AG08395 (cell line): ENCODE data around the gene HYAL3.
"Not testable (repeated sequence)": the region's sequence is repeated elsewhere in the genome, so short reads cannot be mapped to it uniquely, and the experiment has no call there.

Source experiments
- DNase-seq: peaks from one replicate; pipeline ENCODE4 v3.0.0; 2012; ENCODE audit warnings: mixed read lengths, low spot score

Gene HYAL3

DNA sequence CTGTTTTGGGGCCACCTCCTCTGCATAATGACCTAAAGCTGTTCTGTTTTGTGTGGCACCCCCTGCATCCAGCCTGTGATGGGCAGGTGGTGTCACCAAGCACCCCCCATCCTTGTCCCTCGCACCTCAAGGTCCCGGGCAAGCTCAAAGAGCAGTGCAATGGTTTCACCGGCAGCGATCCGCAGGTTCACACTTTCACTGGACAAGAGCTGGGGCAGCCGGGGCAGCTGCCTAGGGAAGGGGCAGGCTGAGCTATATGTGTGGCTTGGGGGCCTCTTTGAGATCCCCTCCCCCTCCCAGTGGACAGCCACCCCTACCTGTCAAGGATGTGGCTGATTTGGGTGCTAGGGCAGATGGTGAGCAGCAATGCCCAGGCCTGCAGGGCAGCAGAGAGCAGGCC, 10.1 kb downstream of the HYAL3 start:
- DNase-seq = no peak

DNA sequence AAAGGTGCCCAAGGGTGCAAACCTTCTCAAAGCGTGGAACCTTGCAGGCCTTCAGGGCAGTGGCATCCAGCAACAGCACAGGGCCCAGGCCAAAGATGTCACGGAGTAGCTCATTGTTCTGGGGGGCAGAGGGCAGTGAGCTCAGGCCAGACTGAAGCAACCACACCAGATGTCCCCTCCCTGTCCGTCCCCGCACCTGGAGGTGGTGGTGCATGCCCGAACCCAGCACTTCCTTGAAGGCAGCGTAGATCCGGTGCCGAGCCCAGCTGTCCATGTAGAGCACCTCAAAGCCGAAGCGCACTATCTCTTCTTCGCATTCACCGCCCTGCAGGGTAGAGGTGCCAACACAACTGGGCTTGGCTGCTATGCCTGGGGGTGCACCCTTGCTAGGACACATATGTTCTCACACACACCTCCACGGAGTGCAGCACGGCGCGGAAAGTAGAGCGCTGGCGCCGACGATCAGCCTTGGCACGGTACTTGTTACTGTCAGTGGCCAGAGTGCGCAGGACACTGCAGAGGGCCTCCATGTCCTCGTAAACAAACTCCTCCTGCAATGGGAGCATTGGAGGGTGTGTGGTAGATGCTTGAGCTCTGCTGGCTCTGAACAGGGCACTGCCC, 10.7 kb downstream of the HYAL3 start:
- DNase-seq = no peak

DNA sequence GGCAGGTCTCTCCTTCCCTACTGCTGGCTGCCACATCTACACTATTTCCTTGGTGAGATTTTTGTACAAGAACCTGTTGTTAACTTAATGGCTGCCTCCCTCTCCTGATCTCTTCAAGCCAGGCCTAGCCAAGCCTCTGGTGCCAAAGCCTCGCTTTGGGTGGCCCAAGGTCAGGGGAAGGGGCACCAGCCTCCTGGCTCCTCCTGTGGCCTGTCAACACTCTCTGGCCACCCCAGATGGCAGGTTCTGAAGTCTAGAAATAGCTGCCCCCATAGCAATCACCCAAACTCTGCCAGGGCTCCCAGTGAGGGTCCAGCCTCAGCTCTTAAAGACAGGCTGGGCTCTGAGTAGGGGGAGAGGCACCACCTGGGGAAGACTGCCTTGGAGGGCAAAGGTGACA, 11.9 kb downstream of the HYAL3 start:
- no peak for DNase-seq

DNA sequence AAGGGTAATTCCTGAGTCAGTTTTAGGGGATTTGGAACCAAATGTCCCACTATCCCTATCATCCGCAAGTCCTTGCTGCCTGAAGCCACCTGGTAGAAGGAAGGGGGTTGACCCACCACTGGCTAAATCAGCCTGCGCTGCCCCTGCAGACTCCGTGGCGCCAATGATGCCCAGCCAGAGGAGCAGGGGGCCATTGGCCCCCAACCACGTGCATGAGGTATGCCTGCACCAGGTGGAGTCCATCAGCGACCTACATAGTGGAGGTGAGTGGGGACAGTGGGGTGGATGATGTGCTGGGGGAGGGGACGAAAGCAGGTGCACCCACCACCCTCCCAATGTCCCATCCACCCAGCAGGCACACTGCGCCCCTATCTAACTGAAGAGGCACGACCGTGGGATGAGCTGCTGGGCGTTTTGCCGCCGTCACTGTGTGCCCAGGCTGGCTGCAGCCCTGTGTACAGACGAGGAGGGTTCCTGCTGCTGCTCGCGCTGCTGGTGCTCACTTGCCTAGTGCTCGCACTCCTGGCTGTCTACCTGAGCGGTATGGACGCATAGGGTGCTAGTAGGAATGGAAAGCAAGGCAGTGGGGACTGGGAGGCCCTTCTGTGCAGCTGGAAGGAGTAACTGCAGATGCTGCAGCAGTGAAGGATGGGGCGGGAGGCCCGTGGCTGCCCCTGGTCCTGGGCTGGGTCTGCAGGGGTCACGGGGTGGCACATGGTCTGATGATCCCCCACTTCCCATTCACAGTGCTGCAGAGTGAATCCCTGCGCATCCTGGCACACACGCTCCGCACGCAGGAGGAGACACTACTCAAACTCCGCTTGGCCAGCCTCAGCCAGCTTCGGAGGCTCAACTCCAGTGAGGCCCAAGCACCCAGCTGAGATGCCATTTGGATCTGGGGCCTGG, 12.6 kb downstream of the HYAL3 start:
- no peak for DNase-seq

DNA sequence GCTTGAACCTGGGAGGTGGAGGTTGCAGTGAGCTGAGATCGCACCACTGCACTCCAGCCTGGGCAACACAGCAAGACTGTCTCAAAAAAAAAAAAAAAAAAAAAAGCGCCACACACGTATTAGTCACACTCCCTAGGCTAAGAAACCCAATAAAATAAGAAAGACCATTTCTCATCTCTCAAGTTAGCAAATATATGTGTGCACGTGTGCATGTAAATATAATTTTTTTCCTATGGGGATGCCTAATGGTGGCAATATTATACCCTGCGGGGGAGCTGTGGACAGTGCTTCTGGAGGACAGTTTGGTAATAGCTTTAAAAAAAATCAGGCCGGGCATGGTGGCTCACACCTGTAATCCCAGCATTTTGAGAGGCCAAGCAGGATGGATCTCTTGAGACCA, 15.1 kb downstream of the HYAL3 start:
- not testable (repeated sequence) for DNase-seq

DNA sequence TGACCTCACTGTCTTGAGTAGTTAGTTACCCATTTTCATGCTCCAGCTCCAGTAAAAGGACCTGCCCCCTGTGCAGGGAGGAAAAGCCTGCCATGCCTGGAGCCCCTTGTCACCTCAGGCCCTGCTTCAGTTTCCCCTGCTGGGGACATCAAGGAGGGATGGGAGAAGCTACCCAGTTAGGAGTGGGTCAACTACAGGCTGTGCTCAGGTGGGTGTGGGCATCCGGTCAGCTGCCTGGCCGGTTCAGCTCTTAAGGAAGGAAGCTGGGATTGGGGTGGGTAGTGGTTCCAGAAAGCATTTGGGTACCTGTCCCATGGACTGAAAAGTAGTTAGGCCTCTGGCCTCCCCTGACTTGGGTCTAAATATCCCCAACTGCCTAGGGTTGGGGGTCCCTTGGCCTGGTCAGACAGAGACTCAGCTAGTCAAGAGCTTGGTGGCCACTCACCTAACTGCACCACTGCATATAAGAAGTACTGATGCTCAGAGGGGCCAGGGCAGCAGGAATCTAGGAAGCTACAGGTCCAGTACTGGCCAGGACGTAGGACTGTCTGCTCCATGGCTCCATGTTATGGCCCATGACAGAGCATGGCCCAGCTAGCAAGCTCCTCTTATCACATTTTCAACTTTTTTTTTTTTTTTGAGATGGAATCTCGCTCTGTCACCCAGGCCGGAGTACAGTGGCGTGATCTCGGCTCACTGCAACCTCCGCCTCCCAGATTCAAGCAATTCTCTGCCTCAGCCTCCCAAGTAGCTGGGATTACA, 19.8 kb downstream of the HYAL3 start:
- DNase-seq = no peak

DNA sequence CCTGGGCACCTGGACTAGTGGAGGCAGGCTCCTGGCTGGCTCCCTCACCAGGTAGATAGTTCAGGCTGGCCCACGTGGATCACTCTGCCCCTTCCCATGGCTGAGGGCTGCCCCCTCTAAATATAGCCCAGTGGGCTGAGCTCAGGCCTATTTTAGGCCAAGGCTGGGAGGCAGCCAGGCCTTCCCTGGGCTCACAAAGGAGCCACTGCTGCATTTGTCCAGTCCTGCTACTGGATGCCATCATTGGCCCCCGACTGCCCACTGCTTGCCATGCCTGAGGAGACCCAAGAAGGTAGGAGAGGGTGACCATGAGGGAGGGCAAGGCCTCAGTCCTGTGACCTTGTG, 20.4 kb downstream of the HYAL3 start, which contains the start of gene LSMEM2:
Gene LSMEM2 (plus strand): TSS at position 208 of the 345 bp plus-strand sequence. CDS start 27 bp downstream, at position 235.
- no peak for DNase-seq

DNA sequence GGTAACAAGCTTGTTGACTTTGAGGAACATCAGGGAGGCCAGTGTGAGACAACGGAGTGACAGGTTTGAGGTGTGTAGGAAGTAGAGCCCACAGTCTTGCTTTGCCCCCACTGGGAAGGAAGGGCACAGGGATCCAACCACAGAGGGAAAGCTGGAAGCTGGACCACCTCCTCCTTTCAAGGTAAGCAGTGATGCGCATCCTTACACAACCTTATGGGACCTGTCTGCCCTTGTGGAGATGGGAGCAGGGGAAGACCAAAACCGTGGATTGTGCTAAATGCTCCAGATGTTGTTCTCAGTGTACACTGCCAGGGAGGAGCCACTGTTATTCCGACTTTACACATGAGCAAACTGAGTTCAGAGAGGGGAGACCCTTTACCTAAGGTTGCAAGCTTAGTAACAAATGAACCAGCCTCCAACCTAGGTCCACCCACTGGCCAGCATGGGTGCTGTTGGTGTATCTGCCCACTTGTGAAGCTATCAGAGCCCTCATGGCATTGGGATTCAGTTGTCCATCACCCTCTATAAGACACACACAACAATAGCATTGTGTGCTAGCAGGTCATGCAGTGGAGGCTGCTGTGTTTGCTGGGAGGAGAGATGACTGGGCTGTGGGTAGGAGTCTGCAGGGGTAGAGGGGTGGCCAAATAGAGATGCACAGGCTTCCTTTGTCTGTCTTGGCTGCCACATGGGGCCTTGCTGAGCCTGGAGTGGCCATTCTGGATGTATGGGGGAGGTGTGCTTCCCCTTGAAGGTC, 20.9 kb downstream of the HYAL3 start:
- no peak for DNase-seq

DNA sequence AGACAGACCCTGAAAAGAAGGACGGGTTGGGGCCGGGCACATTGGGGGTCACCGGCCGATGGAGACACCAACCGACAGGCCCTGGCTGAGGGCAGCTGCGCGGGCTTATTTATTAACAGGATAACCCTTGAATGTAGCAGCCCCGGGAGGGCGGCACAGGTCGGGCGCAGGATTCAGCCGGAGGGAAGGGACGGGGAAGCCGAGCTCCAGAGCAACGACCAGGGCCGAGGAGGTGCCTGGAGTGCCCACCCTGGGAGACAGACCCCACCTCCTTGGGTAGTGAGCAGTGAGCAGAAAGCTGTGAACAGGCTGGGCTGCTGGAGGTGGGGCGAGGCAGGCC, 22.5 kb downstream of the HYAL3 start:
- no peak for DNase-seq

DNA sequence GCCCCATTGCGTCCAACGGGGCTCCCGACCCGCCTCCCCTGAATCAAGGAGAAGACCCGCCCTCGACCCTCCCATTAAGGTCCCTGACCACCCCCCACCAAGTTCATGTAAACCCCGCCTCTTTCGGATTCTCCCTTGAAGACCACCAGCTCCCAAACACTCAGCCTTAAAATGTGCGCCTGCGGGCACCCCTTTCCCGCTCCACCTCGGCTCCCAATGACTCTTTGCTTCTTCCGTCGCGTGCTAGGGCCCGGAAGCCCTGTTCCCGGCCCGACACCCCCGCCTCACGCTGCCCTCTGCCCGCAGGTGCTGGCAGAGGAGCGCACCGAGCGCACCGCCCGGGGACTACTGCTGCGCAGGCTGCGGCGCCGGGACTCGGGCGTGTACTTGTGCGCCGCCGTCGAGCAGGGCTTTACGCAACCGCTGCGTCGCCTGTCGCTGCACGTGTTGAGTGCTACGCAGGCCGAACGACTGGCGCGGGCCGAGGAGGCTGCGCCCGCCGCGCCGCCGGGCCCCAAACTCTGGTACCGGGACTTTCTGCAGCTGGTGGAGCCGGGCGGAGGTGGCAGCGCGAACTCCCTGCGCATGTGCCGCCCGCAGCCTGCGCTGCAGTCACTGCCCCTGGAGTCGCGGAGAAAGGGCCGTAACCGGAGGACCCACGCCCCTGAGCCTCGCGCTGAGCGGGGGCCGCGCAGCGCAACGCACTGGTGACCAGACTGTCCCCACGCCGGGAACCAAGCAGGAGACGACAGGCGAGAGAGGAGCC, 23.0 kb downstream of the HYAL3 start:
- no peak for DNase-seq

DNA sequence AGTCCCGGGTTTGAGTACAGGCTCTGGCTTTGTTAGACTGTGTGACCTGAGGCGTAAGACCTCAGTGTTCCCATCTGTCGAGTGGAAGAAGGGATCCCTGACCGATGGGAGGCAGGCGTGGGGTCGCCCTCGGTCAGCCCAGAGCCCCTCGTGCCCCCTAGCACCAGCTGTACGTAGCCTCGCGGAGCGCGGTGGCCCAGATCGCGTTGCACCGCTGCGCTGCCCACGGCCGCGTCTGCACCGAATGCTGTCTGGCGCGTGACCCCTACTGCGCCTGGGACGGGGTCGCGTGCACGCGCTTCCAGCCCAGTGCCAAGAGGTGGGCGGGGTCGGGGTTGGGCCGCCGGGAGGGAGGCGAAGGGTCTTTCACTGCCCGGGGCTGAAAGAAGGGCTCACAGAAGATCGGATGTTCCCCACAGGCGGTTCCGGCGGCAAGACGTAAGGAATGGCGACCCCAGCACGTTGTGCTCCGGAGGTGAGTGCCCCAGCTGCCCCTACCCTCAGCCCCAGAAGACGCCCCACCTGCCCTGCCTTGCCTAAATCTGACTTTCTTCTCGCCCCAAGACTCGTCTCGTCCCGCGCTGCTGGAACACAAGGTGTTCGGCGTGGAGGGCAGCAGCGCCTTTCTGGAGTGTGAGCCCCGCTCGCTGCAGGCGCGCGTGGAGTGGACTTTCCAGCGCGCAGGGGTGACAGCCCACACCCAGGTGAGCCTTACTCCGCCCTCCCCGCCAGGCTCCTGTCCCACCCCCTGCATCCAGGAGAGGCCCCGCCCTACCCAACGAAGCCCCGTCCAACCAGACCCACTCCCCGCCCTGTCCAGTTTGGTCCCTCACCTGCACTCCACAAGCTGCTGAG, 23.8 kb downstream of the HYAL3 start:
- no peak for DNase-seq

DNA sequence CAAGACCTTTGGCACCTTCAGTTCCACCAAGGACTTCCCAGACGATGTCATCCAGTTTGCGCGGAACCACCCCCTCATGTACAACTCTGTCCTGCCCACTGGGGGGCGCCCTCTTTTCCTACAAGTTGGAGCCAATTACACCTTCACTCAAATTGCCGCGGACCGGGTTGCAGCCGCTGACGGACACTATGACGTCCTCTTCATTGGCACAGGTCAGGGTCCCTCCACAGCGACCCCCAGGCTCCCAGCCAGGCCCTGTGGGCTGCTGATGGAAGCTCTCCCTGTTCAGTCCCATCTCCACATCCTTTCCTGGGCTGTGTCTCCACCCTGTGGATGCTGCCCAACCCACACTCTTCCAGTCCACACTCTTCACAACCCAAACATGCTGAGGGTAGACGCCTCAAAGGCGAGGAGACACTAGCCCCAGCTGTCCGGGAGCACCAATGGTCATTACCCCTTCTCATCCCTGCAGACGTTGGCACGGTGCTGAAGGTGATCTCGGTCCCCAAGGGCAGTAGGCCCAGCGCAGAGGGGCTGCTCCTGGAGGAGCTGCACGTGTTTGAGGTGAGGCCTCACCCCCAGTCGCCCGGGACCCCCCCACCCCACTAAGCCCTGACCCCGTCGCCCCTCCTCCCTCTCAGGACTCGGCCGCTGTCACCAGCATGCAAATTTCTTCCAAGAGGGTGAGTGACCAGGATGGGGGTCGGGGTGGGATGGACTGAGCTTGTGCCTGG, 24.7 kb downstream of the HYAL3 start:
- no peak for DNase-seq

DNA sequence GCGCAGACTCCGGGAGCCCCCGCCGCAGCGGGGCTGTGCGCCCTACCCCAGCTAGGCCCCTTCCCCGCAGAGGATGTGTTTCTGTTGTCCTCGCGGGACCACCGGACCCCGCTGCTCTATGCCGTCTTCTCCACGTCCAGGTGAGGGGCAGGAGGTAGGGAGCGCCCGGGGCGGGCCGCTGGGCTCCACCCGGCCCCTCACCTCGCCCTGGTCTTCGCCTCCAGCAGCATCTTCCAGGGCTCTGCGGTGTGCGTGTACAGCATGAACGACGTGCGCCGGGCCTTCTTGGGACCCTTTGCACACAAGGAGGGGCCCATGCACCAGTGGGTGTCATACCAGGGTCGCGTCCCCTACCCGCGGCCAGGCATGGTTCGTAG, 25.5 kb downstream of the HYAL3 start:
- no peak for DNase-seq

DNA sequence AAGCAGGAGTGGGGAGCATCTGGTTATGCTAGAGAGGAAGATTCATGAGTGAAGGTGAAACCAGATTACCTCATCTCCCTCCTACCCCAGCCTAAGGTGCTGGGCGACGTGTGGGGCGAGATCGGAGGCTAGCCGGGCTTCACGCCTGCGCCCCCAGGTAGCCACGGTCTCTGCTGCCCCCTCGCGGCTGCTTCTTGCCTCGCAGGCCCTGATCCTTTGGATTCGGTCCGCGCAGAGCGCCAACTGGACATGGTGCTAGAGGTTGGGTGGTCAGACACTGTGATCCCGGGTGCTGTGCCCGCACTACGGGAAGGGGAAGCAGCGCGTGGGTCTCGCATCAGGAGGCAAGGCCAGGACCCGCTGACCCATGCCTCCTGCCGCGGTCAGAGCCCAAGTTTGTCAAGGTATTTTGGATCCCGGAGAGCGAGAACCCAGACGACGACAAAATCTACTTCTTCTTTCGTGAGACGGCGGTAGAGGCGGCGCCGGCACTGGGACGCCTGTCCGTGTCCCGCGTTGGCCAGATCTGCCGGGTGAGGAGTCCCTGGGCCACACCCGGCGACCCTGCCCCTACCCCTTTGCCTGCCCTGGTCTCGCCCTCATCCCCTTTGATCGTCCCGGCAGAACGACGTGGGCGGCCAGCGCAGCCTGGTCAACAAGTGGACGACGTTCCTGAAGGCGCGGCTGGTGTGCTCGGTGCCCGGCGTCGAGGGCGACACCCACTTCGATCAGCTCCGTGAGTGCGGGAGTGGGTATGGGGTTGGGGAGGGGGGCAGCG, 26.1 kb downstream of the HYAL3 start:
- peak; percentile 93 for DNase-seq

DNA sequence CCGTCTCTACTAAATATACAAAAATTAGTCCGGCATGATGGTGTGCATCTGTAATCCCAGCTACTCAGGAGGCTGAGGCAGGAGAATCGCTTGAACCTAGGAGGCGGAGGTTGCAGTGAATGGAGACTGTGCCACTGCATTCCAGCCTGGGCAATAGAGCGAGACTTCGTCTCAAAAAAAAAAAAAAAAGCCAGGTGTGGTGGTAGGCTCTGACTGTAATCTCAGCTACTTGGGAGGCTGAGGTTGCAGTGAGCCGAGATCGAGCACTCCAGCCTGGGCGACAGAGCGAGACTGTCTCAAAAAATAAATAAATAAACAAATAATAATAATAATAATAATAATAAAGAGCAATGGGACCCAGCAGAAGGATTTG, 26.7 kb downstream of the HYAL3 start:
- DNase-seq = not testable (repeated sequence)

DNA sequence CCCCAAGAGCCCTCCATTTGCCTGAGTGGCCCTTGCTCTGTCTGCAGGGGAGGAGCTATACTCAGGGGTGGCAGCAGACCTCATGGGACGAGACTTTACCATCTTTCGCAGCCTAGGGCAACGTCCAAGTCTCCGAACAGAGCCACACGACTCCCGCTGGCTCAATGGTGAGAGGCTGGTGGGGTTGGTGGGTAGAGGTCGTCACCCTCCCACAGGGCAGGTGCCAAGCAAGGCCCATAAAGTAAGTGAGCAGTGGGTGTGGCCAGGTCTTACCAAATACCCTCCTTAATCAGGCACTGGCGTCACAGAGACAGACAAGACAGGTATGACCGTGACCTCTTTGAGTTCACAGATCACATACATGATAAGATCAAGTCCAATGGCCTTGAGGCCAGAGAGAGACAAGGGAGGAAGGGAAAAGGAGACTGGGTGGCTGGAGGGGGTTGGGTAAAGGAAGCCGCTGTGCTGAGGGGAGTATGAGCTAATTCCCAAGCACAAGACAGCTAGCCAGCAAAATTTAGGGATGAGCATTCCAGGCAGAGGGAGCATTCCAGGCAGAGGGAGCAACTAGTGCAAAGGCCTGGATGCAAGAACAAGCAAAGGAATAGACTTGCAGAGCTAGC, 27.8 kb downstream of the HYAL3 start:
- DNase-seq = no peak

DNA sequence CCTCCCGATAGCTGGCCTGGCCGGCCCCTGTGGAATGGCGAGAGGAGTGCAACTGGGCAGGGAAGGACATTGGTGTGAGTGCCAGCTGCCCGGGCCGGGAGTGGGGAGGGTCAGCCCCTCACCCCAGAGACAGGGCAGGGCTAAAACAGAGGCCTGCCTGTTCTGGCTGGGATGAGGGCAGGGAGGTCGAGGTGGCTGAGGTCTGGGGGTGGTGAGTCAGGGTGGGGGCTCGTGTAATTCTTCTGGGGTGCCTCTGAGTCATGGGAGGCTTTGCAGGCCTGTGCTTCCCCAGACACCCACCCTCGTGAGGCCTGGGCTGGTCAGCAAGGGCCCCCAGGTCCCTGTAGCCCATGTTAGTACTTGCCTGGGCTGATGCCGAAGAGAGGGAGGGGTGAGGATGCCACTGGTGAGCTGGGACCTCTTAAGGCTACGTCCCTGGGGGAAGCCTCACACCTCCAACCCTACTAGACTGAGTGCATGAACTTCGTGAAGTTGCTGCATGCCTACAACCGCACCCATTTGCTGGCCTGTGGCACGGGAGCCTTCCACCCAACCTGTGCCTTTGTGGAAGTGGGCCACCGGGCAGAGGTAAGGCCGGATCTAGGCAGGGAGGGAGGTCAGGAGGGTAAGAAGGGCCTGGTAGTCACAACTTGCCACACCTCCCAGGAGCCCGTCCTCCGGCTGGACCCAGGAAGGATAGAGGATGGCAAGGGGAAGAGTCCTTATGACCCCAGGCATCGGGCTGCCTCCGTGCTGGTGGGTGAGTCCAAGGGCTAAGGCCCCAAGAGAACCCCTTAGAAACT, 28.6 kb downstream of the HYAL3 start:
- DNase-seq = no peak

DNA sequence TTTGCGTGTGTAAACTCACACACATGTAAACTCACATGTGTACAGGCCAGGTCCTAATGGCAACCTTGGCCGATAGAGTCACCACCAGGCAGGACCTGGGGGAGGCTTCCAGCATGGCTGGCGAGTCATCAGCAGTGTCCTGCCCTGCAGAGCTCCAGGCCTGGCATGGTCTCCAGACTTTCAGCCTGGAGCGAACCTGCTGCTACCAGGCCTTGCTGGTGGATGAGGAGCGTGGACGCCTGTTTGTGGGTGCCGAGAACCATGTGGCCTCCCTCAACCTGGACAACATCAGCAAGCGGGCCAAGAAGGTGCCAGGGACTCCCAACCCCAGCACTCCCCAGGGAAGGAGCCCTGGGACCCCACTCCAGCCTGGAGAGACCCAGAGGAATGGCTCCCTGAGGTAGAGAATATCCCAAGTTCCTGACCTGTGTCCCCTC, 29.2 kb downstream of the HYAL3 start:
- peak; percentile 67 for DNase-seq
